Endometrium (tissue), 2 donors: Measurements from ENCODE around the gene COLEC11.

Source experiments
- FAIRE-seq: peaks from 2 replicates; lab custom pipeline; 2012; peaks lifted over from hg19 to GRCh38; lab: Jason Lieb, UNC
- donor health status: control.
- donor health status: control.

Gene COLEC11

DNA sequence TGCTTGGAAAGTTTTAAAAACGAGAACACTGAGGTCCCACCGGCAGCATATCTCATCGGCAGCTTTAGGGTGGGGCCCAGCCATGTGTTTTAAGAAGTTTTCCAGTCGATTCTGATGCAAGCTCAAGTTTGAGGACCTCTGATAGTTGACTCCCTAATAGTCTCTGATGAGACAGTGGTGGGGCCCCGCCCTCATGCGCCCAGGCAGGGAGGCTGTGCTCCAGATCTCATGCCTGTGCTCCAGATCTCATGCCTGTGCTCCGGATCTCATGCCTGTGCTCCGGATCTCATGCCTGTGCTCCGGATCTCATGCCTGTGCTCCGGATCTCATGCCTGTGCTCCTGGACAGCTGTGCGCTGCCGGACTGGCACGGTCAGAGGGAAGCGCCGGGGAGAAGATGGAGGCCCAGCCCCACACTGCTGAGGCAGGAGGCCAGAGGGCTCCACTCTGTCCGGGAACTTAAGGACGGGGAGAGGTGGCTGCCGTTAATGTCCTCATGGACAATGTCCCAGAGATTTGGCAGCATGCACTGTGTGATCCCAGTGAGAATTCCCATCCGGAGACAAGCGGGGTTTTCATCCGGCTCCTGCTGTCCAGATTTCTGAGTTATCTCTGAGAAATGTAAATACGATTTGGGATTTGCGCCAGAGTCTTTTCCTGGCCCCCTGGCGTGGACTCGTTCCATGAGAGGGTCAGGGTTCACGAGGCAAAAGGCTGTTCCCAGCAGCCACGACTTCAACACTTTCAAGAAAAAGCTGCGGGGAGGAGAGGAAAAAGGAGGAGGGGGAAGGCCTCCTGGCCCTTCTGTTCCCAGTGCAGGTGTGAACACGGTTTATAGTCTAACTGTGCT, 9.4 kb upstream of the COLEC11 start:
- FAIRE-seq, result peak; percentile 84

DNA sequence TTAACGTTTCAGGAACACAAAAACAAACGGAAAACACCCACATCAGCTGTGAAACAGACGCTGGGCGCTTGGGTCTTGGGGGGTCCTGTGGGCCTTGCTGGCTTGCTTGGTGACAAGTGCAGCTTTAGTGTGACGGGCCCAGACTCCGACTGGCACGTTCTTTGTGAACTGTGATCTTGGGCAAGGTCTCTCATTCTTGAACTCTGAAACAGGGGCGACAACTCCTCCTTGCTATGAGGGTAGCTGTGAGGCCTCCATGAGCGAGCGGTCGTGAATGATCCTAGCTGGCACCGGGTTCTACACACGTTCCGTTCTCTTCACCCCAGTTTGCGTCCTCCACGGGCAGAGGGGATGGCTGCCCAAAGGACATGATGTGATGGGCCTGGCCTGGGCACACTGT, 8.7 kb upstream of the COLEC11 start:
- no peak for FAIRE-seq

DNA sequence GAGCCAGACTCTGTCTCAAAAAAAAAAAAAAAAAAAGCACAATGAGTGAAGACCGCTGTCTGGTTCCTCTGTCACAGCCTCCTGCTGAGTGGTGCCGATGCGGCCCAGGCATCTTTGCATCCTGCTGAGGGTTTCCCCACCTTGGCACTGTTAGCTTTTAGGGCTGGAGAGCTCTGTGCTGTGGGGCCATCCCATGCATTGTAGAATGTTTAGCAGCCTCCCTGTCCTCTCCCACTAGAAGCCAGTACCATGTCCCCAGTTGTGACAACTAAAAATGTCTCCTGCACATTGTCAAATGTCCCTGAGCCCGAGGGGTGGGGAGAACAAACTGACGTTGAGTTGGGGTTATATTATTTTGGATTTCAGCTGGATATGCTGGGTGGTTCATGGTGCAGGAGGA, 7.9 kb upstream of the COLEC11 start:
- FAIRE-seq, result no peak

DNA sequence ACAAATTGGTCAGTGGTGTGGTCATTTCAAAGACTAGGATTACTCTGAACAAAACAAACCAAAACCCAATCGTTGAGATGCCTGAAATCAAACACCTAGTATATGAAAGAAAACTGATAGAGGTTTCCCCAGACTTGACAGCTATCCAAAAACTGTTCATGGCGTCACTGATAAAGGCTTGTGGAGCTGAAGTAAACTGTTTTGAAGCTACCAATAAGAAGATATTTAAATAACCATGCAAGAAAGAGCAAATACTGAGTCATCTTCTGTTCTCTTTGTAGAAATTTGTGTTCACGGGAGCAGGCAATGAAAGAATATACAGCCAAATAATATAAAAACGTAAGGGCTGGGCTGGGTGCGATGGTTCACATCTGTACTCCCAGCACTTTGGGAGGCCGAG, 7.5 kb upstream of the COLEC11 start:
- FAIRE-seq, result no peak

DNA sequence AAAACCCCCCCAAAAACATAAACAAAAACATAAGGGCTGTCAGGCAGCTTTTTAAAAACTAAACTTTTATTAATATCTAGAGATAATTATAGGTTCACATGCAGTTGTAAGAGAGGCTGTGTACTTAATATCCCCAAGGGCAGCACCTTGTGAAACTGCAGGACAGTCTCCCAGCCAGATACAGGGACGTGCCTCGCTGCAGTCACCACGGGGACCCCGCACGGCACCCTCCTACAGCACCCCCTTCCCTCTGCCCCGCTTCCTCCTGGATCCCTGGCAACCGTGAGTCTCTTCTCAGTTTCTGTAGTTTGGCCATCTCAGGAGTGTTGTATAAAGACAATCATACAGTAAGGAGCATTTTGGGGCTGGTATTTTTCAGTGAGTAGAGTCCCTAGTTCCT, 6.8 kb upstream of the COLEC11 start:
- FAIRE-seq, result no peak

DNA sequence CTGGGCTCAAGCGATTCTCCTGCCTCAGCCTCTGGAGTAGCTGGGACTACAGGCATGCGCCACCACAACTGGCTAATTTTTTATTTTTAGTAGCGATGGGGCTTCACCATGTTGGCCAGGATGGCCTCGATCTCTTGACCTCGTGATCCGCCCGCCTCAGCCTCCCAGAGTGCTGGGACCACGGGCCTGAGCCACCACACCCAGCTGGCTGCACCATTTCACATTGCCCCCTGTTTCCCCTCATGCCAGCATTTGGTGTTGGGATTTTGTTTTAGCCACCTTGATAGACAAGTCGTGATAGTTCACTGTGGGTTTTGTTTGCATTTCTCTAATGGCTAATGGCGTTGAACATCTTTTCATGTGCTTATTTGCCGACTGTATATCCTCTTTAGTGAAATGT, 5.8 kb upstream of the COLEC11 start:
- no peak for FAIRE-seq

DNA sequence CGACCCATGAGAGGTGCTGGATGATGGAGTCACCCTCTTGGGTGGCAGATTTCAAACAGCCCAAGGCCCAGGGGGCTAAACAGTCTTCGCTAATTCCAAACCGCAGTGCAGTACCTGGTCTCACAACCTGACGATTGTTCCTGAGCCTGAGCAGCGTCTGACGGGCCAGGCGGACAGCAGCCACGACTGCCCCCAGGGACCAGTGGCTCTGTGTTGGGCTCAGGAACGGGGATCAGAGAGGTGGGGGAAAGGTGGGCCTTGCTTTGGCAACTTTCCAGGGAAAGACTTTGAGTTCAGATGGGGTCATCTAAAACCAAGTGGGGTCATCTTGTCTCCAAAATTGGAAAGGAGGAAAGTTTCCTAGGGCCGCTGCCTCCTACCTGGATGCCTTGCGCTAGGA, 492 bp downstream of the COLEC11 start:
- no peak for FAIRE-seq

DNA sequence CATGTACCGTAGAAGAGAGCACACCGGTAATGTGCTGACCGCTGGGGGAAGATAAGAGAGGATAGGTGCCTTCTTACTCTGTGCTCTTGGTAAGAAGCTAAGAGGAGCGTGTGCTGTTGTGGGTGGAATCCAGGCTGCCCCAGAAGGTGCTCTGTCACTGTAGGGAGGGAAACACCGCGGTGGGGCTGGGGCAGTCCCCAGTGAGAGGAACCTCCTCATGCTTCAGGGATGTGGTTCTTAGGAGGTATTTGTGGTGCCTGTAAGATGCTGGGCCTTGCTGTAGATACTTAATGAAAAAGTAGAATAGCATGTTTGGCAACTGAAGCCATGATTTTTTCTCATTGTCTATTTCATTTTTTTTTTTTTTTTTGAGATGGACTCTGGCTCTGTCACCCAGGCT, 1.1 kb downstream of the COLEC11 start:
- no peak for FAIRE-seq

DNA sequence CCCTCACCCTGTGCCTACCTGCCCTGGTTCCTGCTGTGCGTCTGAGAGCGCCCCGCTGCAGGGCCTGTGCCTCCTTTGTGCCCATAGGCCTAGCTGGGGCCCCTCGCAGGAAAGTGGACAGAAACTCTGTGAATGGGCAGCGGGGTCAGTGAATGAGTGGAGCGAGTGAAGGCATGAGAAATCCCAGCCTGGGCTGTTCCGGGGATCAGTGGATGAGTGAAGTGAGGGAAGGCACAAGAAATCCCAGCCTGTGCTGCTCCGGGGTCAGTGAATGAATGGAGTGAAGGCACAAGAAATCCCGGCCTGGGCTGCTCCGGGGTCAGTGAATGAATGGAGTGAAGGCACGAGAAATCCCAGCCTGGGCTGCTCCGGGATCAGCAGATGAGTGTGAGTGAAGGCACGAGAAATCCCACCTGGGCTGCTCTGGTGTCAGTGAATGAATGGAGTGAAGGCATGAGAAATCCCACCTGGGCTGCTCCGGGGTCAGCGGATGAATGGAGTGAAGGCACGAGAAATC, 2.0 kb downstream of the COLEC11 start:
- FAIRE-seq, result no peak

DNA sequence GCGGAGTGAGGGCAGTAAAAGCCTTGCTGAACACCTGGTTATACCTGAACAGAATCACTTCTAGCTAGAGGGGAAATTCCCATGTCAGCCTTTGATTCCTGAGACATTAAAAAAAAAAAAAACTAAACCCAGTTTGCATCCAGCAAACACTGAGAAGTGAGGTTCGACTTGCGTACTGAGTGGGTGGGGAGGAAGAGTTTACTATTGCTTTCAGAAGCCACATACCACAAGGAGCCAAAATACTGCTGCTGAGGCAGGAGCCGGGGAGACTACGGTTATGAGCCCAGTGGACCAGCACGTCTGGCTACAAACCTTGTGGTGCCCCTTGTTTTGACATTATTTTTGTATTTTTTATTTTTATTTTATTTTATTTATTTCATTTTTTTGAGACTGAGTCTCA, 2.7 kb downstream of the COLEC11 start:
- FAIRE-seq, result no peak

DNA sequence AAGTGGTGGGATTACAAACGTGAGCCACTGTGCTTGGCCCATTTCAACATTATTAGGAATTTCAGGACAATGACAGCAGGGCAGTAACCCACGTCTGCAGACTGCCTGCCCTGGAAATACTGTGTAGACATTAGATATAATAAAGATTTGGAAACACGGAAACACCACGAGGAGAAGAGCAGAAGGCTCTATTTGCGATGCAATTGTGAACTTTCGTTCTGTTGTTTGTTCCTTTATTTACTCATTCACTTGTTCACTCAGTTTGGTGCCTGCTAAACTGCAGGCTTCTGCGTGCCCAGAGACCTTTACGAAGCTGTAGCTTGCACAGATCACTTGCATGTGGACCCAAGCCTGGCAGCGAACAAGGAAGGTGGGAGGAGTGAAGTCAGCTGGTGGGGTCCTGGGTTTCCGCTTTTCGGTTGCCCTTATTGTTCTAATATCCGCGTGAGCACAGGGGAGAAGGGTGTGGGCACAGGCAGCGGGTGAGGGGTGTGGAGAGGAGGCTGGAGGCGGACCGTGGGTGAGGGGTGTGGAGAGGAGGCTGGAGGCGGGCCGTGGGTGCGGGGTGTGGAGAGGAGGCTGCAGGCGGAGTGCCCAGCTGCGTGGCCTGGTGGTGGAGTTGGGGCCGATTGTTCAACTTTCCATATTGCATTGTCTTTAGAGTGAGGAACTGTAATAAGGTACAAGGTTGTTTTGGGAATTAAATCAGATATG, 3.4 kb downstream of the COLEC11 start:
- no peak for FAIRE-seq

DNA sequence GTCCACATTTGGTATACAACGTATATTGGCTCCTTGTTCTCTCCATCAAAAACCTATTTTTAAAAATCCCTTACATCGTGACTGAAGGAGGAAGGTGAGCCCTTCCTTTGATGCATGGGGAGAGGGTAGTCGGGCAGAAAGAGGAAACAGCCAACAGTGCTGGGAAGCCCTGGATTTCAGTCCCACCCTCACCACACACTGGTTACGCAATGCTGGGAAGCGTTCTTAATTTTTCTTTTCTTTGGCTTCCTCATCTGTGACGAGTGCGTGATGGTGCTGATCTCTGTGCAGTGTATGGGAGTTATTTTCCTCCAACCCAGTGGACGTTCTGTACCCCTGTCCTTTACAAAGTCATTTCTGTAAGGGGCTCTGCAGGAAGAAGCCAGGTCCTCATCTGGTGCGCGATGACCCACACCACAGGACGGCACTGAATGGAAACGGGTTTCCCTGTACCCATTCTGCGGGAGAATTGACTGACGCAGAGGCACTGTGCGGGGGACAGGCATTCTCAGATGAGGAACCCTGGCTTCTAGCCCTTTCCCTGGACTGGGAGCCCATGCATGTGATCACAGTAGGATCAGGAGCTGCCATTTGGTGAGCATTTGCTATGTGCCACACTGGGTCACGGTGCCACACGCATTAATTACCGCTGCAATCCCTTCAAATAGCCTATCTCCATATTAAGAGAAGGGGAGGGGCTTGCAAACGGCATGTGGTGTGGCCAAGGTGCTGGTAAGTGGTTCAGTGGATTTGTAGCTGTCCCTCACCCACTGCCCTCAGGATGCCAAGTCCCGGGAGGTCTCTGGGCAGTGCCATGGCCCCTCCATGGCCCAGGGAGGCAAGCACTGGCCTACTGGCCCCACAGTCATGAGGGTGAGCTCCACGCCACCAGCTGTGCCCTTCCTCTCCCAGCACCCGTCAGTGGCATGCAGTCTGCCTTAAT, 4.3 kb downstream of the COLEC11 start:
- FAIRE-seq, result no peak

DNA sequence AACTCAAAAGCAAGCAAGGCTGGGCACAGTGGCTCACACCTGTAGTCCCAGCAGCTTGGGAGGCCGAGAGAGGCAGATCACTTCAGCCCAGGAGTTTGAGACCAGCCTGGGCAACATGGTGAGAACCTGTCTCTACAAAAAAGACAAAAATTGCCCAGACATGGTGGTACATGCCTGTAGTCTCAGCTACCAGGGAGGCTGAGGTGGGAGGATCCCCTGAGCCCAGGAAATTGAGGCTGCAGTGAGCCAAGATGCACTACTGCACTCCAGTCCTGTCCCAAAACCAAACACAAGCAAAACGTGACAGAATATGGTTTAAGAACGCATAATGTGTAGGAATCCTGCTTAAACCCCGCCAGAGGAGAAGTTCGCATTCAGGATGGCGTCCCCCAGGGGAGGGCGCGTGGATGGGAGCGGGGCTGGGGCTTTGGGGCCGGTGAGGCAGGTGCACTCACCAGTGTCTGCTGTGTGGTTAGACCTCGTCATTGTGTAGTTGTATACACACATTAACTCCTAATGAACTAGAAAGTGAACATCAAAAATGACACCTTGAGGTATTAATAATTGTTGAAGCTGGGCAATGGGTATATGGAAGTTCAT, 5.4 kb downstream of the COLEC11 start:
- no peak for FAIRE-seq

DNA sequence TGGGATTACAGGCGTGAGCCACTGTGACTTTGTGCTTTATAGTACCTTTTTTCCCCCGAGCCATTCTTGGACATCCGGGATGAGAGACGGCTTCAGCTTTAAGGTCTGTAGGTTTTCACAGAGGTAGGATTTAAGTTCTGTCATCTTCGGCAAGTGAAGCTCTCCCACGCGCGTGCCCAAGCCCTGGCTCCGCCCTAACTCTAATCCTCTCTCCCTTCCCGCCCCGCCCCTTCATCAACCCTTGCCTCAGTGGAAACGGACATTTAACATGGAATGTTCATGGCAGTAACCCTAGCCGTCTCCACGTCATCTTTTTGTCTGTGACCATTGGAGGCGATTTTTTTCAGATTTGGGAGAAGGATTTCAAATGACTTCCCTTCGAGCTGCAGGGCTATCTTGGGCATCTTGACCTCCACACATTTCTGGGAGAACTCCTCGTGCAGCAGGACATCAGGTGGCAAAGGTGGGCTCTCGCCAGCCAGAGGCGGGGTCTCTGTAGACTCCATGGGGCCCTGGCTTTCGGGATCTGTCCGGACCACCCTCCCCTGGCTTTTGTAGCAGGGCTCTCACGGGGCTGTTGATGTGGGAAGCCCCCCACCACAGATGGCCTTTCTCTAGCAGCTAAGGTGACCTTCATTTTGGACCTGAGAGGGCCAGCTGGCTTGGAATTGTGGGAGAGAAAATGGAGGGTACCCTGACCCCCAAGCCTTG, 6.8 kb downstream of the COLEC11 start:
- no peak for FAIRE-seq

DNA sequence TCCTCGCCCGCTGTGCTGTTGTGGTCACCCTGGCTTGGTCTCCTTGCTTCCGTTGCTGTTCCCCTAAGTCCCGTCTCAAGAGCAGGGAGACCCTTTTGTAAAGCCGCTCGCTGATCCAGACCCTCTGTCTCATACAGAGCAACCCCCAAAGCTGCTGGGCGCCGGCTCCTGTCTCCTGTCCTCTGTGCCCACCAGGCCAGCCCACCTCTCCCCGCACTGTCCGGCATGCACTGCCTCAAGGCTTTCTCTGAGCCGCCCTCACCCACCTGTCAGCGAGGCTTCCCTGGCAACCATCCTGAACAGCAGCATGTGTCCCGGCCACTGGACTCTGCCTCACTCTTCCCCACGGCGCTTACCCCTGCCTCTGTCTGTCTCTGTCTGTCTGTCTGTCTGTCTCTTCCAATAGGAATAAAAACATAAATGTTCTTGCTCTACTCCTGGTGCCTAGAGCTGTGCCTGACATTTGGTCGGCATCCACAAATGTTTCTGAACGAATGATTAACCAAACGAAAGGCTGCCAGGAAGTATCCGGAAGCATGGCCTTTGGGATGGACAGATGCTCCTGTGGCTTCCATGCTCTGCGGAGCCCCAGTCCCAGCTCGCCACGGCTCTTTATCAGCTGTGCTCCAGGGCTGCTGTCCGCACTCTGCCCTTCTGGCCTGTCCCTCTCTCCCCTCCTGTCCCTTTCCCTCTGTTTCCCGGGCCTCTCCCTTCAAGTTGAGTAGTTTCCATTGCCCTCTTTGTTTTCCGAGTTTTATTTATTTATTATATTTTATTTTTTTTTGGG, 7.8 kb downstream of the COLEC11 start:
- no peak for FAIRE-seq

DNA sequence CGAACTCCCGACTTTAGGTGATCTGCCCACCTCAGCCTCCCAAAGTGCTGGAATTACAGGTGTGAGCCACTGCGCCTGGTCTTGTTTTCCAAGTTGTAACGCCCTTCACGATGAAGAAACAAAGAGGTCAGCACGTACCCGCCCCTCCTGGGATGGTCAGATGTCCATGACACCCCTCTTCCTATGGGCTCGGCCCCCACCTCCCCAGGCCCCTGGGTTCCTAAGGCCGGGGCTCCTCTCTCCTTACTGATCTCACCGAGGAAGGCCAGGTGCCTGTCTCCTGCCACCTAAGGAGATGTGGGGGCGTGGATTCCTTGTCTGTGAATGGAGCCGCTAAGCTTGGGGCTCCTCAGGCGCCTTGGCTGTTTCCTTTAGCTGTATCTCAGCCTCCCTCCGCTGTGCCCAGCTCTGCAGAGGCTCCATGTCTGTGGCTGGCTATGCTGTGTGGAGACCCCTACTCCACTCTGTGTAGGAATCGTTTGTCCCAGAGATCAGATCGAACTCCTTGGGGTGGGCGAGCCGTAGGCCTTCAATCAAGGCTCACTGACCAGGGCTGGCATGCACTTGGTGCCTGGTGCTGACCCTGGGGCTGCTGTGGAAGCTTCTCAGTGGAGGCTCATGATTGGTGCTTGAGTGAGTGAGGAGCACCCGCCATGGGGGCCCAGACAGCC, 8.8 kb downstream of the COLEC11 start:
- no peak for FAIRE-seq

DNA sequence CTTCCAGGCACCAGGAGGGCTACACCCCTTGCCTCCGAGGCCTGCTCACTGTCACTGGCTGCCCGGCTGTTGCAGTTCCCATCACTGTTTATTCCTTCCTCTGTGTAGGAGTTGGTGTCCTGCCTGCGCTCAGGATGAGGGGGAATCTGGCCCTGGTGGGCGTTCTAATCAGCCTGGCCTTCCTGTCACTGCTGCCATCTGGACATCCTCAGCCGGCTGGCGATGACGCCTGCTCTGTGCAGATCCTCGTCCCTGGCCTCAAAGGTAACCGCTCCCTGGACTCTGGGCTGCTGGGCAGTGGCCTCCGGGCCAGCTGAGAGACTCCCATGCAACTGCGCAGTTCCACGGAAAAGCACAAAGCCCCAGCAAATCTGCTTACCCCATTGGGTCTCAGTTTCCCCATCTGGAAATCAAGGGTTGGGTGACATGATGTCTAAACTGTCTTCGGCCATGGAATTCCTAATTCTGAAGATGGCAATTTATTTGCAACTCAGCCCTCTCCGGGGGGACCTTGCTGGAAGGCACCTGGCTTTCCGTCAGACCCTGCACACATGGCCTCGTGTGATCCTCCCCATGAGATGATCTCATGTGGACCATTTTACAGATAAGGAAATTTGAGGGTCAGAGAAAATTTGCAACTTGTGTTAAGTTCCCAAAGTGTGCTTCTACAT, 9.4 kb downstream of the COLEC11 start:
- no peak for FAIRE-seq

DNA sequence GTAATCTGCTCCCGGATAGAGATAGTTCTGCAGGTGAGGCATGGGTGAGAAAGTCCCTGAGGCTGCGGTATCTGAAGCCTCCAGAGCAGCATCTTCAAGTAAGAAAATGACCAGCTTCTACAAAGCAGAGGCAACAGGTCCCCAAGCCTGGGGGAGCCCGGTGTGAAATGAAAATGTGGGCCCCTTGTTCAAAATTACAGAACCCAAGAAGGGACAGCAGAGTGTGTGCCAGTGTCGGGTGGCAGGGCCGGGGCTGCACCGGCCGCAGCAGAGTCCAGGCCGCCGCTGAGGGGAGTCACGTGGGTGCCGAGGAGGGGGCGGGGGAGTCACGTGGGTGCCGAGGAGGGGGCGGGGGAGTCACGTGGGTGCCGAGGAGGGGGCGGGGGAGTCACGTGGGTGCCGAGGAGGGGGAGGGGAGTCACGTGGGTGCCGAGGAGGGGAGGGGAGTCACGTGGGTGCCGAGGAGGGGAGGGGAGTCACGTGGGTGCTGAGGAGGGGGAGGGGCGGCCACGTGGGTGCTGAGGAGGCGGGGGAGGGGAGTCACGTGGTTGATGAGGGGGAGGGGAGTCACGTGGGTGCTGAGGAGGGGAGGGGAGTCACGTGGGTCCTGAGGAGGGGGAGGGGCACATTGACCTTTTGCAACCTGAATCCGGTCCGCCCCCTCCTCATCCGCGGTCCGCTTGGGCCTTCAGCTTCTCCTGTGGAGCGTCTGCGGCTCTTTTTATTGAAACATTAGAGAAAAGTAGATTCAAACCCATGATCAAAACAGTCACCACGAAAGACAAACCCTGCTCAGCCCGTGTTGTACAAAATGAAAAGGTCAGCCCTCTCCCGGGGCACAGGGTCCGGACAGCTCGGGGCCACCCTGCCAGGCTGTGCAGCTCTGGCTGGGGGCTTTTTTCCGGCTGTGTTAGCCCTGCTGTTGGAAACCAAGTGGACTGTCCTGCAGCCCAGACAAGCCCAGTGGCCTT, 10.4 kb downstream of the COLEC11 start:
- FAIRE-seq, result no peak
